H9 (cell line): Measurements from ENCODE around the gene GBP3. TPM values are rescaled to one million over a fixed set of nuclear protein-coding genes. Genes with fewer than 3 reads are reported as not detected.

Experiments used
- DNase-seq: peaks from one replicate; pipeline ENCODE4 v3.0.0-alpha.2; 2017
- H2AFZ ChIP-seq: one replicate; pipeline ENCODE4 v1.6.1; 2013; ENCODE audit warnings: mild to moderate bottlenecking, low read length, control low read depth, moderate library complexity
- H2AK5ac ChIP-seq: 2 replicates; pipeline ENCODE4 v1.6.1; 2013; ENCODE audit warnings: low read length, control low read depth, mixed read lengths; ENCODE audit not compliant: insufficient read length
- H2BK120ac ChIP-seq: one replicate; pipeline ENCODE4 v1.6.1; 2013; ENCODE audit warnings: low read depth, mild to moderate bottlenecking, low read length, control low read depth, inconsistent platforms; ENCODE audit not compliant: poor library complexity, severe bottlenecking
- H2BK12ac ChIP-seq: 2 replicates; pipeline ENCODE4 v1.6.1; 2013; ENCODE audit warnings: low read length, control low read depth, mixed read lengths, low read depth; ENCODE audit not compliant: insufficient read length
- H2BK15ac ChIP-seq: 2 replicates; pipeline ENCODE4 v1.6.1; 2013; ENCODE audit warnings: low read depth, low read length, control low read depth
- H2BK20ac ChIP-seq: one replicate; pipeline ENCODE4 v1.6.1; 2013; ENCODE audit warnings: low read depth, mild to moderate bottlenecking, low read length, control low read depth, inconsistent platforms; ENCODE audit not compliant: poor library complexity, severe bottlenecking
- H2BK5ac ChIP-seq: 2 replicates; pipeline ENCODE4 v1.6.1; 2013; ENCODE audit warnings: low read length, control low read depth, mixed read lengths; ENCODE audit not compliant: insufficient read length
- H3K14ac ChIP-seq: 2 replicates; pipeline ENCODE4 v1.6.1; 2013; ENCODE audit warnings: low read length, control low read depth; ENCODE audit not compliant: insufficient read depth
- H3K18ac ChIP-seq: 2 replicates; pipeline ENCODE4 v1.6.1; 2013; ENCODE audit warnings: low read depth, mild to moderate bottlenecking, mixed read lengths, low read length, control low read depth; ENCODE audit not compliant: insufficient read length
- H3K23ac ChIP-seq: 2 replicates; pipeline ENCODE4 v1.6.1; 2013; ENCODE audit warnings: low read length, control low read depth, mixed read lengths, low read depth; ENCODE audit not compliant: insufficient read length
- H3K23me2 ChIP-seq: 2 replicates; pipeline ENCODE4 v1.6.1; 2013; ENCODE audit warnings: low read depth, mild to moderate bottlenecking, mixed read lengths, low read length, control low read depth; ENCODE audit not compliant: insufficient read length, poor library complexity, severe bottlenecking
- H3K27ac ChIP-seq: 2 replicates; pipeline ENCODE4 v1.5.1; 2013; ENCODE audit warnings: low read length, control low read depth, mixed read lengths, low read depth; ENCODE audit not compliant: insufficient read length
- H3K27me3 ChIP-seq: 2 replicates; pipeline ENCODE4 v1.6.1; 2013; ENCODE audit warnings: low read length, control low read depth, inconsistent platforms; ENCODE audit not compliant: insufficient read depth
- H3K4ac ChIP-seq: 2 replicates; pipeline ENCODE4 v1.6.1; 2013; ENCODE audit warnings: low read depth, mild to moderate bottlenecking, control low read depth, inconsistent platforms, low read length, moderate library complexity
- H3K4me1 ChIP-seq: 2 replicates; pipeline ENCODE4 v1.6.1; 2013; ENCODE audit warnings: low read length, control low read depth, inconsistent platforms; ENCODE audit not compliant: insufficient read depth
- H3K4me2 ChIP-seq: 2 replicates; pipeline ENCODE4 v1.6.1; 2013; ENCODE audit warnings: low read length, control low read depth, mixed read lengths; ENCODE audit not compliant: insufficient read length, insufficient read depth
- H3K56ac ChIP-seq: 2 replicates; pipeline ENCODE4 v1.6.1; 2013; ENCODE audit warnings: low read depth, mild to moderate bottlenecking, mixed read lengths, low read length, control low read depth; ENCODE audit not compliant: insufficient read length
- H3K79me1 ChIP-seq: 2 replicates; pipeline ENCODE4 v1.6.1; 2013; ENCODE audit warnings: low read depth, mild to moderate bottlenecking, moderate library complexity, low read length, control low read depth, inconsistent platforms; ENCODE audit not compliant: insufficient read depth, poor library complexity, severe bottlenecking
- H3K79me2 ChIP-seq: 2 replicates; pipeline ENCODE4 v1.6.1; 2013; ENCODE audit warnings: low read length, control low read depth, inconsistent platforms; ENCODE audit not compliant: insufficient read depth
- H3K9ac ChIP-seq: 2 replicates; pipeline ENCODE4 v1.6.1; 2013; ENCODE audit warnings: low read length, control low read depth, mixed read lengths; ENCODE audit not compliant: insufficient read length; ENCODE audit errors: extremely low read depth
- H3K9me3 ChIP-seq: one replicate; pipeline ENCODE4 v1.6.1; 2013; ENCODE audit warnings: low read depth, low read length, inconsistent platforms; ENCODE audit not compliant: control insufficient read depth
- H3T11ph ChIP-seq: one replicate; pipeline ENCODE4 v1.6.1; 2013; ENCODE audit warnings: mild to moderate bottlenecking, low read length, control low read depth, inconsistent platforms
- H4K20me1 ChIP-seq: one replicate; pipeline ENCODE4 v1.6.1; 2013; ENCODE audit not compliant: control insufficient read depth, insufficient read length, insufficient read depth
- H4K5ac ChIP-seq: 2 replicates; pipeline ENCODE4 v1.6.1; 2013; ENCODE audit warnings: low read depth, mild to moderate bottlenecking, mixed read lengths, low read length, control low read depth; ENCODE audit not compliant: insufficient read length
- H4K8ac ChIP-seq: replicated peaks from 2 replicates; pipeline ENCODE4 v1.6.1; 2013; ENCODE audit warnings: low read length, control low read depth, mixed read lengths, low read depth; ENCODE audit not compliant: insufficient read length
- H4K91ac ChIP-seq: 2 replicates; pipeline ENCODE4 v1.6.1; 2013; ENCODE audit warnings: low read depth, mild to moderate bottlenecking, moderate library complexity, mixed read lengths, low read length, control low read depth; ENCODE audit not compliant: insufficient read length
- H3K27ac Mint-ChIP-seq, 3 experiments: 2 replicates in 2 of 3; 3 replicates in 1 of 3; pipeline ENCODE4 v1.8.0; 2020 to 2021; ENCODE audit warnings: mixed read lengths in 3 of 3, mild to moderate bottlenecking in 1 of 3, moderate library complexity in 1 of 3
- H3K27me3 Mint-ChIP-seq: 2 replicates; pipeline ENCODE4 v1.8.0; 2021; ENCODE audit warnings: low read depth, mild to moderate bottlenecking, moderate library complexity, mixed read lengths
- H3K36me3 Mint-ChIP-seq, 3 experiments: 2 replicates in 2 of 3; 3 replicates in 1 of 3; pipeline ENCODE4 v1.8.0; 2020 to 2021; ENCODE audit warnings: low read depth in 3 of 3, mixed read lengths in 3 of 3; ENCODE audit not compliant: insufficient read depth in 1 of 3
- H3K4me1 Mint-ChIP-seq, 2 experiments: 2 replicates each; pipeline ENCODE4 v1.8.0; 2020; ENCODE audit warnings: mixed read lengths in 2 of 2
- H3K4me3 Mint-ChIP-seq, 2 experiments: 2 replicates in 1 of 2; 3 replicates in 1 of 2; pipeline ENCODE4 v1.8.0; 2020 to 2021; ENCODE audit warnings: mild to moderate bottlenecking in 2 of 2, mixed read lengths in 2 of 2, moderate library complexity in 1 of 2
- H3K9me3 Mint-ChIP-seq, 2 experiments: 2 replicates in 1 of 2; 3 replicates in 1 of 2; pipeline ENCODE4 v1.8.0; 2020; ENCODE audit warnings: mild to moderate bottlenecking in 2 of 2, mixed read lengths in 2 of 2, moderate library complexity in 1 of 2
- CTCF ChIP-seq: fragments of 200-600 bp; sonication (generic); conservative IDR thresholded peaks from 3 replicates; pipeline ENCODE4 v1.8.0; 2021; ENCODE audit warnings: antibody characterized with exemption, mild to moderate bottlenecking
- WGBS: extraction: QIAGEN DNeasy Blood & Tissue Kit; methylation state at CpG from one replicate; pipeline ENCODE4 v1.1.7; 2013; ENCODE audit warnings: missing lambda C conversion rate, low lambda C conversion rate, mixed read lengths; ENCODE audit not compliant: insufficient read length; ENCODE audit errors: extremely low coverage; 5-methylcytosine and 5-hydroxymethylcytosine counted together
- total RNA-seq: library from RNA; stranded (reverse); gene quantifications from 2 replicates; pipeline ENCODE4 v1.2.1, GENCODE V29; 2021

The GBP3 gene
- total RNA-seq, 1 experiment from 2014 or later: not detected

- Histone ChIP-seq H4K91ac (no peak overlapping the region), H3K9me3 (no peaks in the 10 kb centered on the region), H4K5ac (no peak overlapping the region), H3K9ac (no peak overlapping the region), H3K27ac (no peak overlapping the region), H3K23ac (no peak overlapping the region), H2BK12ac (no peak overlapping the region), H2BK120ac (no peak overlapping the region), H4K20me1 (no peaks in the 10 kb centered on the region), H2BK20ac (no peak overlapping the region), H3K4me2 (no peak overlapping the region), H2BK5ac (no peak overlapping the region), H2AK5ac (no peak overlapping the region), H4K8ac (no peak overlapping the region), H3K14ac (no peak overlapping the region), H2BK15ac (no peak overlapping the region), H3K18ac (no peak overlapping the region), H3K27me3 (no peaks in the 10 kb centered on the region), H3K79me1 (no peaks in the 10 kb centered on the region), H3T11ph (no peak overlapping the region), H3K56ac (no peak overlapping the region), H3K4me1 (no peaks in the 10 kb centered on the region), H3K23me2 (no peaks in the 10 kb centered on the region), H3K4ac (no peak overlapping the region), H2AFZ (no peak overlapping the region), H3K79me2 (no peaks in the 10 kb centered on the region)
- H3K4me1 Mint-ChIP-seq: no peaks in the 10 kb centered on the region
- WGBS: no CpG with 5 or more reads among the region's 1 CpG
- peaks cover 6 to 12% of the 10 kb centered on the region in 2 experiments for H3K9me3 Mint-ChIP-seq
- H3K4me3 Mint-ChIP-seq: no peak overlapping the region
- H3K36me3 Mint-ChIP-seq: peaks cover 2 to 4% (median 2%) of the 10 kb centered on the region in 3 experiments; a peak in 5 of 7 replicates
- no peaks in the 10 kb centered on the region for H3K27me3 Mint-ChIP-seq
- no peak for TF ChIP-seq CTCF
- no peak for DNase-seq
- H3K27ac Mint-ChIP-seq: no peak overlapping the region
These were observed 17.6 kb upstream of the GBP3 start for GRCh38 chr1:89040315-89040626.
